Daoy (cell line): ENCODE results near the gene CYP27C1. TPM values are rescaled to one million over a fixed set of nuclear protein-coding genes. Genes with fewer than 3 reads are reported as not detected.
"Not testable (repeated sequence)": the region's sequence is repeated elsewhere in the genome, so short reads cannot be mapped to it uniquely, and the experiment has no call there.

Source experiments
- DNase-seq: peaks from one replicate; pipeline ENCODE4 v3.0.0-alpha.2; 2015; ENCODE audit warnings: low read depth
- total RNA-seq: library from RNA; depleted of rRNA; stranded (reverse); fragments of >200 nt; shearing (Covaris generic); gene quantifications from 2 replicates; pipeline ENCODE4 v1.2.3, GENCODE V29; 2014; rRNA removed

Gene CYP27C1
- total RNA-seq = 0.34 and 0.83 TPM in 2 replicates

GRCh38 chr2:127220102-127220767 lies at the start of gene CYP27C1:
TSS of gene CYP27C1 (minus strand) at chr2:127220299. CDS start at chr2:127220270, 29 bp downstream.
- DNase-seq = peak; percentile 44

GRCh38 chr2:127261804-127262406 lies 41.8 kb upstream of the CYP27C1 start:
- no peak for DNase-seq

GRCh38 chr2:127259355-127259754 lies 39.3 kb upstream of the CYP27C1 start:
- no peak for DNase-seq

- DNase-seq = no peak
Observed at GRCh38 chr2:127256866-127257265, 36.8 kb upstream of the CYP27C1 start.

GRCh38 chr2:127256381-127256780 lies 36.3 kb upstream of the CYP27C1 start:
- DNase-seq = no peak

GRCh38 chr2:127255721-127256120 lies 35.6 kb upstream of the CYP27C1 start:
- DNase-seq = no peak

- no peak for DNase-seq
Observed at GRCh38 chr2:127255146-127255545, 35.0 kb upstream of the CYP27C1 start.

GRCh38 chr2:127254386-127254981 lies 34.4 kb upstream of the CYP27C1 start:
- DNase-seq = peak; percentile 50

- DNase-seq = not testable (repeated sequence)
Observed at GRCh38 chr2:127241184-127241583, 21.1 kb upstream of the CYP27C1 start.

- no peak for DNase-seq
Observed at GRCh38 chr2:127239395-127239794, 19.3 kb upstream of the CYP27C1 start.

- DNase-seq = not testable (repeated sequence)
Observed at GRCh38 chr2:127237768-127238167, 17.7 kb upstream of the CYP27C1 start.

- no peak for DNase-seq
Observed at GRCh38 chr2:127235082-127235702, 15.1 kb upstream of the CYP27C1 start.

GRCh38 chr2:127233710-127234109 lies 13.6 kb upstream of the CYP27C1 start:
- DNase-seq = no peak

GRCh38 chr2:127231130-127231865 lies 11.2 kb upstream of the CYP27C1 start:
- DNase-seq = no peak

GRCh38 chr2:127229555-127229954 lies 9.5 kb upstream of the CYP27C1 start:
- no peak for DNase-seq

GRCh38 chr2:127228102-127228501 lies 8.0 kb upstream of the CYP27C1 start:
- peak; percentile 36 for DNase-seq

GRCh38 chr2:127227264-127227660 lies 7.2 kb upstream of the CYP27C1 start:
- not testable (repeated sequence) for DNase-seq

- DNase-seq = peak; percentile 97
Observed at GRCh38 chr2:127226520-127227263, 6.6 kb upstream of the CYP27C1 start.

- DNase-seq = peak; percentile 10
Observed at GRCh38 chr2:127226132-127226519, 6.0 kb upstream of the CYP27C1 start.

- DNase-seq = peak; percentile 88
Observed at GRCh38 chr2:127225186-127225960, 5.3 kb upstream of the CYP27C1 start.
